SIG-M5 treated with dmso at 0.1 percent for 504 hours (cell line): ENCODE results near the gene NMT2.

ENCODE experiments used
- DNase-seq: peaks from one replicate; lab custom pipeline; 2025; ENCODE audit not compliant: unreplicated experiment; lab: John Stamatoyannopoulos, UW

Gene NMT2

DNA sequence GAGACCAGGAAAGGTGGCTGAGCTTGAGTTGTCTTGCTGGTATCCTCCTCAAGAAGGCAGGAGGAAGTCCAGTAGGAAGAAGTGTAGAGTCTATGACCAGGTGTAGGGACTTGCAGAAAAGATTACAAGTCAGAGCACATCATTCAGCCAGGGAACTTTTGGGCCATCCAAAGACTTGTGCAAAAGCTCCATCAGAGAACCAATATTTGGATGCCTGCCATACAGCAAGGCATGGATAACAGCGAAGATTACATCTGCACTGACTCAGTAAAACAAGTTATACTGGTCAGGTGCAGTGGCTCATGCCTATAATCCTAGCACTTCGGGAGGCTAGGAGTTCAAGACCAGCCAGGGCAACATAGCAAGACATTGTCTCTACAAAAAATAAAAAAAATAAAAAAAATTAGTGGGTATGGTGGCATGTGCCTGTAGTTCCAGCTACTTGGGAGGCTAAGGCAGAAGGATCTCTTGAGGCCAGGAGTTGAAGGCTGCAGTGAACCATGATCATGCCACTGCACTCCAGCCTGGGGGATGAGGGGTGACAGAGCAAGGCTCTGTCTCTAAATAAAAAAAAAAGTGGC, 13.2 kb upstream of the NMT2 start:
- no peak for DNase-seq

DNA sequence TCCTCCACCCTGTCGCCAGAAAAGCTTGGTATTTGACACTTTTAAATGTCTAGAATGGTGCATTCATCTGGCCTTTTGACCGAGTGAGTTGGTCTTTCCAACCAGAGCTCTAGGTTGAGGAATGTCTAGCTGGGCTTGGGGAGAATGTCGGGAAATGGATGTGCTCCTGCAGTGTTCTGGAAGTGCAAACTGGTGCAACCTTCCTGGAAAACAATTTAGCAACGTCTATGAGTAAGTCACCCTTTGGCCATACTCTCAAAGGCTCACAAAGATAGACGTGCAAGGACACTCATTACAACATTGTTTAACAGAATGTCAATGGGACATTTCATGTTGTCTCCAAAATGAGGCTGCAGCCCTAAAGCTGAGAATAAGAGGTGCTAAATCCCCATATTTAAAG, 12.2 kb upstream of the NMT2 start:
- no peak for DNase-seq

DNA sequence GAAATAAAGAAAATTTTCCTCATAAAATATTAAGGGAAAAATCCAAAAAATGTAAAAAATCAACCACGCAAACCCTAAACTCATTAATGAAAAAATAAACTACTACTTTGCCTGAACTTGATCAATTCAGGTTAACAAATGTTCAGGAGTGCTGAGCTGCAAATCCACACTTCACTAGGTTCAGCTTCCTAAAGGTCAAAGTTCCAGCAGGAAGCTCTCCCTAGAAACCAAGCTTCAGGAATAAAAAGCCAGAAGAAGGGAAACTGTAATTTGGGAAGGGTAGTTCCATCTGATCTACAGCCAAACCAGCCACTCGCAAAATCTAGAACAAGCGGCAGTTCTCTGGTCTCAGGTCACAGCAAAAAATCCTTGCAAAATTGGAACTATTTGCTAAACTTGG, 7.8 kb upstream of the NMT2 start:
- DNase-seq, result no peak

DNA sequence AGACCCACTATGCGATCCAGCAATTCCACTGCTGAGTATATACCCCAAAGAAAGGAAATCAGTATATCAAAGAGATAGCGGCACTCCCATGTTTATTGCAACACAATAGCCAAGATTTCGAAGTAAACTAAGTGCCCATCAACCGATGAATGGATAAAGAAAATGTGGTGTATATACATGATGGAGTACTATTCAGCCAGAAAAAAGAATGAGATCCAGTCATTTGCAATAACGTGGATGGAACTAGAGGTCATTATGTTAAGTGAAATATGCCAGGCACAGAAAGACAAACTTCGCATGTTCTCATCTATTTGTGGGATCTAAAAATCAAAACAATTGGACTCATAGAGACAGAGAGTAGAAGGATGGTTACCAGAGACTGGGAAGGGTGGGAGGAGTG, 7.1 kb upstream of the NMT2 start:
- no peak for DNase-seq

DNA sequence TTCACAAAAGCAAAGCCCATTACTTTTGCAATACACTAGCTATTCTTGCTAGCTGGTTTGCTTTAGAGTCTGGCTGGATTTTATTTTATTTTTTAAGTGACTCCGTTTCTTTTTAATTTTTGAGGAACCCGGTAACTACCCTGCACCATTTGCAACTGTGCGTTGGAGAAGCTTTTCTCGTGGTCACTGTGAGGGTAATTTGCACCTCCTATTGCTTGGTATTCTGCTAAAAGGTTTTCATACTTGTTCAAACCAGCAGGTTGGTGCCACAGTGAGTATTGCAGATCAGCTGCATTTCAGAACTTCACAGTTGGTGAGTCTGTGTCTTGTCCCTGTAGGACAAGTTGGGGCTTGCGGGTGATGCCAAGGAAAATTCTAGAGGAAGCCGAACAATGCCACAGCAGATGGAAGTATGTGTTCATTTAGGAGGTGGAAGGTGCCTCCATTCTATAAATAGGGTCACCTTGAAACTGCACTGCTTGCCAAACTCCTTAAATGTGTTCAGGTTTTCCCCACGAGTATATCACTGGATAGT, 3.9 kb upstream of the NMT2 start:
- DNase-seq, result no peak

DNA sequence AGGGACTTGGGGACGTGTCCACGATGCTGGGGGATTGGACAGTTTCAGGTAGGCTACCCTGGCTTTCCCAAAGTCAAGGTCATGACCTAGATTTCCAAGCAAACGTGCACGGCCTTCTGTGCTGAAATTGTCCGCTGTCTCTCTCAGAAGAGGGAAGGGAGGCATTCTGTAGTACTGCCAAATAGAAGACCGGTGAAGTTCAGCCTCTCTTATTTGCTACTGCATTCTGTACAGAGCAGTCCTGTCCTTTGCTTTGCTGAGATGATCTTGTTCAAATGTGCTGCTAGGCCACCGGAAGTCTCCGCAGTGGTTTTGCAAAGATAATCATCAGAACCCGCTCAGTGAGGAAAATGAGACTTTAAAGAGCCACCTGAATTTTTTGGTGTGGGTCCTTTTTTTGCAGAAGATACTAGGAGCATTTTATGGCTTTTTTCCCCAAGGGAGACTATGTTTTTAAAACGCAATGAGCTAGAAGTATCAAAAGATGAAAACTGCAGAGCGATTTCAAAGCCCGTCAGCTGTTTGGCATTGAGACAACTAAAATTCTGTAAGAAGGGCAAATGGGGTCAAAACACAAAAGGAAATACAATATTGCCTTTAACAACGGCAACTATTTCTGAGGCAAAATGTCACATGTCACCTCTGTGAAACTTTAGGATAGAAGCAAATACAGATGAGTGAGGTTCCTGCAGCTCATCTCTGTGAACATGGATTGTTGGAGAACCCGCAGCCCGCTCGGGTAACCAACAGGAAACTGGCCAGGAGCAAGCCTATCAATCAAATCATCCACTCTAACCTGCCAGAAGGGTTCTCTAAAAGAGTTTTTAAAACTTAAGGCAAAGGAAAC, 1.3 kb upstream of the NMT2 start:
- no peak for DNase-seq

DNA sequence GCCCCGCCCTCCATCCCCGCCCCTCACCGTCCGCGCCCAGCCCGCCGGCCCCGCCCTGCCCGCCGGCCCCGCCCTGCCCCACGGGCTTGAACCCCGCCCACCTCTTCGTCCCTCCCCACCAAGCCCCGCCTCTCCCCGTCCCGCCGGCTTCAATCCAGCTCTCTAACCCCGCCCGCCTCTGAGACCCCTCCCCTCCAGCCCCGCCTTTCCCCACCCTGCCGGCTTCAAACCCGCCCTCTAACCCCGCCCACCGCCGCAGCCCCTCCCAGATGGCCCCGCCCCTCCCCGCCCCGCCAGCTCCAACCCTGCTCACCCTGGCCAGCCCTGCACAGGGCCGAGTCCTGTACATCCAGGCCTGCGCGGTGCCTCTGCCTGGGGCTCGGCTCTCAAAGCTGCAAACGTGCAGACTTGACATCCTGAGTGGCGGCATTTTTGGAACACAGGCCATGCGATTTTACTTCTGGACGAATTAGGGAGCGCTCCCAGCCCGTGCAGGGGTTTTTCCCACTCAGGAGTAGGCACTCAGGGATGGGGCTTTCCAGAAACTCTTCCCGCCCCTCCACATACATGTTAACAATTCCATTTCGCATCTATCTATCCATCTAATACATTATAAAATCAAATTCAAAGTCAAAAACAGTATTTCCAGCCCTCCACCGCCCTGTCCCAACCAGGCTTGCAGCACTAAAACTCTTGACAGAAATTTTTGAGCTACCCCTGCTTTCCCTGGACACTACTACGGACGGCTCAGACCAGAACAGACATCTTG, 477 bp upstream of the NMT2 start:
- DNase-seq, result peak; percentile 80

DNA sequence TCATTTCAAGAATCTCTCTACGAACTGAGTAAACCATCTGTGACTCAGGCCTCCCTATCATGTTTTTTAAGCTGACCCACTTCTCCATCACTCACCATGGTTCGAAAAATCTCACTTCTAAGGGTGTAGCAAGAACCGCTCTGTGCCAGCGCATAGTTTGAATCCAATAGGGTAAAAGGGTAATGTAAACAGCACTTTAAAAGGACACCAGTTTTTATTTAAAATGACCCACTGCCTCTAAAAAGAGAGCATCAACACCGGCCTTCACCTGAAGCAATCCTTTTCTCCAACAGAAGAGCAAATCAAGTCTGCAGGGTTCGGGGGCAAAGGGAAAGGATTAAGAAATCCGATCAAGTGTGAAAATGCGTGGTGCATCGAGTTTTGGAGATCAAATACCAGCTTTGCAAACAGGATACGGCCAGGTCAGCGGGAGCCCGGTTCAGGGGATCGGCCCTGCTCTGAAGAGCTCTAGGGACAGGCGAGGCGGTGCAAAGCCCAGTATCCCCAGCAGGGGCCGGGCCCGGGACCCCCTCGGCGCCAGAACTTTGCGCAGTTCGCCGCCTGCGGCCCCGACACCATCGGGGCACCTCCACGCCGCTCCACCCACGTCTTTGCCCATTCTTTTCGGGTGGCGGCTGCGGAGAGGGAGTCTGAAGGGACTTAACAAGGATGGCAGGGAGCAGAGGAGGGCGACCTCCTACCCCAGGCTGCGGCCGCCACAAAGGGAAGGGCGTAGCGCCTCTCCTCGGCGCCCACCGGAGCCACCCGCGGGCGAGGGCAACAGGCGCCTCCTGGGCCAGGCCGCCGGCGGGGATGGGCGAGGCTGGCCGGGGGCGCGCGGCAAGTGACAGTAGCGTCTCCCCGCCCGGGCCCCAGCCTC, 842 bp downstream of the NMT2 start:
- DNase-seq, result peak; percentile 23

DNA sequence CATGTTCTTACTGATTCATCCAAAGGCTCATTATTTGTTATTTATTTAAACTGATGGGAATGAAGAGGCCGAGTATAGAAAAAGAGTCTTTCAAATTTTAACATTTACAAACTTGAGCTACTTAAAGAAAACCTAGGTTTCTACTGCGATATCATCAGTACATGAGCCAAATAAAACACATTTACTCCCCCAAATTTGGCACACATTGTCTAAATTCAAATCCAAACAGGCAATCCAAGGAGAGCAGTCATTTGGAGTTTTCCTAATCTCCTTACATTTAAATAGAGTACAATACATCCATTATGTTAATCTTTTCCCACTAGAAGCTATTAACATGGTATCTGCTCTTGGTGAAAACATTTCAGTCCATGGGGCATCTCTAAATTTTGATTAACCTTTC, 2.2 kb downstream of the NMT2 start:
- no peak for DNase-seq

DNA sequence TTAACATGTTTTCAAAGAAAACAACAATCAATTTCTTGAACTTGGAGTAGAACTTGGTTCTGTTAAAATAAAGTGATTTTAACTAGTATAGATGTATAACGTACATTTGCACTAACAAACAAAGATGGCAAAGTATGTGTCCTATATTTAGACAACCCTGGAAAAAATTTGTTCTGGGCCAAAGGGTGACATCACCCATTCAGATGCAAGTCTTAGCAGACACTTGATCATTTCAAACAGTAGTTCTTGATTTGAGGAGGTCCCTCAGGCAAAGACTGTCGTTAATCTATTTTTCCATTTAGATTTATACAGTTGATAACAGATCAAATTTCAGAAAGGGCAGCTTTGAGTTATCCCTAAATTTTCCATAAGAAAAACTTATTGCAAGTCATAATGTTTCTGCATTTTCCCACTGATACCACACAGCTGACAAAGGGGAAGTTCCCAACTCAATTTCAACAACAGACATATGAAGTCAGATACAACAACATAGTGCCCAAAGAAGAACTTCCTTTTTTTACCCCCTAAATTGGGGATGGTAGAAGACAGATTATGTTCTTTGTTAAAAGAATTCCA, 5.2 kb downstream of the NMT2 start:
- peak; percentile 41 for DNase-seq

DNA sequence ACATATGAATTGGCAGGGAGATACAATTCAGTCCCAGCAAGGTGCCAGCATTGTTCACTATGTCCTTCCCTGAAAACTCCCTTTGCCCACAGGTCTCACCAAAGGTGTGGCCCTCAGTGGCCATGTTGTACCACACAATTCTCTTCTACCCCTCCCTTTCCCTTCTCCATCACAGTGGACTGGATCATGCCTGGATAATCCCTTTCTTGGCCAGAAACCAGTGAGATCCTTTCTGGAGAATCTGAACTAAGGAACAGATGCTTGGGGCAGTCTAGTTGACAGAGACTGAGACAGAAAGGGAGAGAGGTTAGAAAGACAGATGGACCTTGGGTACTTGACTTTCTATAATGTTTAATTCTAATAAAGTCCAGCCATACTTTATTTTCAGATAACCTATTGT, 9.5 kb downstream of the NMT2 start:
- DNase-seq, result no peak

DNA sequence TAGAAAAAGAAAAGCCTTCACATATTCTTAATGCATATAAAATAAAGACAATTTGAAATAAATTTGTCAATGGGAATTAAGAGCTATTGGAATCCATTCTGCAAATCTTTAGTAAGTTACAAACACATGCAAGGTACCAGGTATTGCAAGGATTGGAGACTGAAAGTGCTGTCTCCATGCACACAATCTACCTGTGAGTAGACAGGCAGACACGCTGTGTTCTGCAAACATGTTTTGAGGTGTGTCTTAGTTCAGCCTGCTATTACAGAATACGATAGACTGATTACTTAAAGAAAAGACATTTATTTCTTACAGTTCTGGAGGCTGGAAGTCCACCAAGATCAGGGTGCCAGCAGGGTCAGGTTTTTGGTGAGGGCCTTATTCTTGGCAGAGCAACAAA, 10.0 kb downstream of the NMT2 start:
- no peak for DNase-seq

DNA sequence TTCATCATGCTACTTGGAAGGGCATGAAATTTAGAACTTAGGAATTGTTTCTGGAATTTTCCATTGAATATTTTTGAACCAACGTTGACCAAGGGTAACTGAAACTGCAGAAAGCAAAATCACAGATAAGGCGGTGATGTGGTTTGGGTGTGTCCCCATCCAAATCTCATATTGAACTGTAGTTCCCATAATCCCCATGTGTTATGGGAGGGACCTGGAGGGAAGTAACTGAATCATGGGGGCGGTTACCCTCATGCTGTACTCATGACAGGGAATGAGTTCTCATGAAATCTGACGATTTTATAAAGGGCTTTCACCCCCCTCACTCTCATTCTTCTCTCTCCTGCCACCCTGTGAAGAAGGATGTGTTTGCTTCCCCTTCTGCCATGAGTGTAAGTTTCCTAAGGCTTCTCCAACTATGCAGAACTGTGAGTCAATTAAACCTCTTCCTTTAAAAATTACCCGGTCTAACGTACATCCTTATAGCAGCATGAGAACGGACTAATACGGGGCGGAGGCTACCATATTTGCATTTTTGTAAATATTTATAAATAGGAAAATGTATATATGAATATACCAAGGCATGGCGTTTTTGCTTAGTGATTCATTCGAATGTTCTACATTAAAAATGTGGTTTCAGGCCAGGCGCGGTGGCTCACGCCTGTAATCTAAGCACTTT, 12.4 kb downstream of the NMT2 start:
- DNase-seq, result no peak

DNA sequence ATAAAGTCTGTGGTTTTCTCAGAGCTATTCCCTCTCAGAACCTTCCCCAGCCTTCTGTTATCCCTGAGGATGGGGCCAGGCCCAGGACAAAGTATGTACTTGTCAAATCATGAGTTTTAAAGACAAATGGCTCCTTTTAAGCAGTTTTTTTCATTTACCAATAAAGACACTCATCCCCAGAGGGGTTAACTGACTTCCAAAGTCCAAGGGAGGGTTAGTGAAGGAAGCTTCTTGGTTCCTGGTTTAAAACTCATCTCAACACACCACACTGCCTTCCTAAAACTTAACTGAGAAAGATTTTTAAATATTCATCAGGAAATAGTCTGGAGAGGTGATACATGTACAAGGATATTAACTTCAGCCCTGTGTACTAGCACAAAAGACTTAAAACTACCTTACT, 15.9 kb downstream of the NMT2 start:
- DNase-seq, result no peak

DNA sequence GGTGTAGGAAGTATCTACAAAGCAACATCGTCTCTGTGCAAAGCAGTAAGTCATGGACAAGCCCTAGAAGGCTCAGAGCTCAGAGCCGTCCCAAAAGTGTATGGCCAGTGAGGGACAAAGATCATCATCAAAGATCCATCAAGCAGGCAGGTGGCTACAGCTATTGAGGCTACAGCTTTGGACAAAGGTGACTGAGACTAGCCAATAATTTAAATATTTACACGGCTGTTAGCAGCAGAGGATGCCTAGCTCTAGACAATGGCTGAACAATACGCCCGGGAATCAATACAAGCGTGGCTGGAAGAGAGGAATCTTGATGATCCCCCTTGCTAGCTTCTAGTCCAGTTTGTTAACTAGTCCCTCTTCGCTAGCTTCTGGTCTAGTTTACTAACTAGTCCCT, 17.9 kb downstream of the NMT2 start:
- DNase-seq, result no peak

DNA sequence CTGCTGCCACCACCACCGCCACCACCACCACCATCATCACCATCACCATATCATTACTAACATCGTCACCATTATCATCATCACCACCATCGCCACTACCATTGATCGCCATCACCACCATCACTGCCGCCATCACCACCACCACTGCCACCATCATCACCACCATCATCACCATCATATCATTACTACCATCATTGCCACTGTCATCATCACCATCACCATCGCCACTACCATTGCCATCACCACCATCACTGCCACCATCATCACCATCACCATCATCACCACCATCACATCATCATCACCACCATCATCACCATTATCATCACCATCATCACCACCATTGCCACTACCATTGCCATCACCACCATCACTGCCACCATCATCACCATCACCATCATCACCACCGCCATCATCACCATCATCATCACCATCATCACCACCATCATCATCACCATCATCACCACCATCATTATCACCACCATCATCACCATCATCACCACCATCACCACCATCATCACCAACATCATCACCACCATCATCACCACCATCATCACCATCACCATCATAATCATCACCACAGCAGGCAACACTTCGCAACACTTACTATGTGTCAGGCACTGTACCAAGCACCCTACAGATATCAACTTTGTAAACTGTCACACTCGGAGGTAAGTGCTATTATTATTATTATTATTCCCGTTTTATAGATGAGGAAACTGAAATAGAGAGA, 19.3 kb downstream of the NMT2 start:
- no peak for DNase-seq

DNA sequence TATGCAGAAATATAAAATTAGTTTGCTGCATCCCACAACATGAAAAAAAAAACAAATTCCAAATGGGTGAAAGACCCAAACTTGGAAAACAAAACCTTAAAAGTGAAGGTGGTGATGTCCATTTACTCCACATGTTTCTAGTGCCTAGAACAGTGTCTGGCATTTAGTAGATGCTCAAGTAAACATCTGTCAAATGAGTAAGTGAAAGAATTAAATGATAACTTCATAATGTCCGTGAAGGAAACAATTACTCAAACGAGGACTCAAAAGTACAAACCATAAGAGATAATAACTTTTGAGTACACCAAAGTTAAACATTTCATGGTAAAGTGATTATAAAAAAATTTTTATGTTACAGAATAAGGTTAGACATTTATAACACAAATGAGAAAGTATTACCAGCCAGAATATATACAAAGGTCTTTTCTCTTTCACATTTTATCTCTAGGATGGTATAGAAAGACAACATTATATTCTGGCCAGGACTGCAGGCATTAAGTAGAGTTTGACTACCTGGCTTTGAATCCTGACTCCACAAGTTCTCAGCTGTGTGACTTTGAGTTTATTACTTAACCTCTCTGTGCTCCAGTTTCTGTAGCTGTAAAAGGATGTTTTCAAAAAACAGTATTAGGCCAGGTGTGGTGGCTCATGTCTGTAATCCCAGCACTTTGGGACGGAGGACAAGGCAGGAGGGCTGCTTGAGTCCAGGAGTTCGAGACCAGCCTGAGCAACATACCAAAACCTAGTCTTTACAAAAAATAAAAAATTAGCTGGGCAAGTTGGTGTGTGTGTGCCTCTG, 20.7 kb downstream of the NMT2 start:
- DNase-seq, result no peak

DNA sequence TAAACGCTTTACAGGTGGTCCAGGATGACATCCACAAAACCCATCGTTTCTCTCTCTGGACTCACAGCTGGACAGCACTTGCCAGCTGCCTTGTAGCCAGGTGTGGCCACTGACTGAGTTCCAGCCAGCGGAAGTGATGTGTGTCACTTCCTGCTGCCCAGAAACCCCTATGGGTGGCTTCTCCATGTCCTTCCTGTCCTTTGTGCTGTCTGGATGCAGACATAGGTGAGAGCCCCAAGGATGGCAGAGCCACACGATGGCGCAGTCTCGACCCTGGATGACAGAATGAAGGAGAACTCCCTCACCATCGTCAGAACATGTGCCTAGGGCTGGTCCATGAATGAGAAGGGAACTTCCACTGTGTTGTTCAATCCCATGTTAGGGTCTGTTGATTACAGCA, 22.1 kb downstream of the NMT2 start:
- no peak for DNase-seq

DNA sequence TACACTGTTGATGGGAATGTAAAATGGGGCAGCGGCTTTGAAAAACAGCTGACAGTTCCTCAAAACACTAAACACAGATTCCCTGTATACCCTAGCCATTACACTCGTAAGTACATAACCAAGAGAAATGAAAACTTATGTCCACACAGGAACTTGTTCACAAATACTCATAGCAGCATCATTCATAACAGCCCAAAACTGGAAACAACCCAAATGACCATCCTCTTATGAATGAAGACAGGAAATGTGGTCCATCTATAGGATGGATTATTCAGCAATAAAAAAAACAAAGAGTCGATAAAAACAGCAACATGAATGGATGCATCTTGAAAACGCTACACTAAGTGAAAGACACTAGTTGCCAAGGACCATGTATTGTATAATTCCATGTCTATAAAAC, 23.7 kb downstream of the NMT2 start:
- DNase-seq, result no peak
